Stomach (tissue), 4 donors: ENCODE data around the gene RCCD1.

ENCODE experiments used
- POLR2A ChIP-seq, 4 donors: fragments of 450-650 bp; IDR thresholded peaks; one replicate each; pipeline ENCODE4 v1.6.1; 2016; ENCODE audit warnings: antibody characterized with exemption in 4 of 4, control low read depth in 2 of 4, mild to moderate bottlenecking in 1 of 4, moderate library complexity in 1 of 4
- POLR2AphosphoS5 ChIP-seq, 3 donors: sonication (generic); formaldehyde crosslinking; IDR thresholded peaks; one replicate each; pipeline ENCODE4 v1.6.1; 2016; ENCODE audit warnings: antibody characterized with exemption in 3 of 3

DNA sequence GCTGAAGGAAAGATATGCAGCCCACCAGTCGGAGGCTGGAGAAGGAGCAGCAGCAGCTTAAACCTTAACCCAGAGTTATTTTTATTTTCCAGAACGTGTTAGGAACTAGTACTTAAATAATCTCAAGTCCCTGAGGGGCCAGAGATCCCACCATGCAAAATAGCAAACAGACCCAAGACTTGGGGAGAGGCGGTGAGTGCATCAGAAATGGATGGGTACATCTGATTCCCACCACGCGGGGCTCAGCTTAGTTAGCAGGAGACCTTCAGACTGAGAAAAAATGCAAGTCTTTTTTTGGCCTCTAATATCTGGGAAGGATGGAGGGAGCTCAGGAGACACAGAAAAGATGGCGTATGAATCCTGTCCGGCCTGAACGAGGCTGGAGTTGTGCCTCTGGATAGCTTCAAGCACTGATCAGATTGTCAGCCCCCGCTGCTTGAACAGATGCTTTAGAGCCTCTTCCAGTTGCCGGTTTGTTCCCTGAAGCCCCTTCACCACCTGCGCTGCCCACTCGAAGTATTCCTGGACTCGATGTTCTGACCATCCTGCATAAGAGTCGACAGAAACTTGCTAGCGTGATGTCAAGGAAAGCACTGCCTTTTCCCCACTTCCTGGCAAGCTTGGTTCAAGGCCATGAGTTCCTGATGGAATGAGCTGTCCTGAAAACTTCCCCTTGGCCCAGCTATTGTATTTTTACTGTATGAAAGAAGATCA, 23.7 kb upstream of the RCCD1 start:
- TF ChIP-seq POLR2AphosphoS5 (IDR thresholded peaks at IDR 0.05): no peak
- no peak for TF ChIP-seq POLR2A (IDR thresholded peaks at IDR 0.05)
